Uterus (tissue), 2 donors: ENCODE results near the gene RUNX1.

Experiments used
- CTCF ChIP-seq, 4 experiments: fragments of 200-600 bp in 2 of 4; fragments of 450-650 bp in 2 of 4; sonication (generic) in 2 of 4; IDR thresholded peaks; one replicate each; pipeline ENCODE4 v1.5.1; 2016 to 2019; ENCODE audit warnings: antibody characterized with exemption in 4 of 4, mild to moderate bottlenecking in 2 of 4, moderate library complexity in 1 of 4
- POLR2A ChIP-seq, 2 donors: fragments of 450-650 bp; IDR thresholded peaks; one replicate each; pipeline ENCODE4 v1.6.1; 2016; ENCODE audit warnings: antibody characterized with exemption in 2 of 2, mild to moderate bottlenecking in 1 of 2, moderate library complexity in 1 of 2

DNA sequence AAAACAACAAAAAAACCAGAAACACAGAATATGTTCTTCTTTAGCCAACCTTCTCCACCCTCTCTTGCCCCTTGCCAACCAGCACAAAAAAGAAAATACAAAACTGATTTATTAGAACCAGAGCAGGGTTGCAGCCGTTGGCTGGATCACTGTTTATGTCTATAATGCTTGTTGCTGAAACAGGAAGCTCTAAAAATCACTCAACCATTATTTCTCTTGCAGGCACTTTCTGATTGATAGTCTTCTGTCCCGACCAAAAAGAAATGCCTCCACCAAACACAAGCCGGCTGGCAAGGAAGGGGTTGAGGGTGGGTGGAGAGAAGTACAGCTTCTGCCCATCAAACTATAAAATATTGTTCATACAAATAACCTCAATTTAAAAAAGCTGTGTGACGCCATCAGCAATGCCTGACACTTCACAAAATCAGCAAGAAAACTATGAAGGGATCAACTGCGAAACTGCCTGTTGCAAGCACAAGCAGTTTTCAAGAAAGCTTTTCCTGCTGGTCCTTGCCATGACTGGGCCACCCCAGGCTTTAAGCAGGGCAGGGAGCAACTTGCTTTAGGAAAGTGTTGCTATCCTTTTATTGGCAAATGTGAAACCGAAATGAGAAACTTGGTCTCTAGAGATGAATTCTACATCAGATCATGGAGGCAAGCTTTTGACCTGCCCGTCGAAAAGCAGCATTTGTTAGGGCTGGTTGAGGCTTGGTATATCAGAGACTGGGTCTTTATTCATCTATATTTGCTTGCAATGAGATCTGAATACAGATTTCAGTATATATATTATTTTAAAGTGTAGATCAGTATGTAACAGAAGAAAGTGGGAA lies 174.2 kb downstream of the RUNX1 start:
- TF ChIP-seq CTCF (IDR thresholded peaks at IDR 0.05) (no peak), POLR2A (IDR thresholded peaks at IDR 0.05) (no peak)
